HEK293 (cell line): ENCODE measurements around the gene LRRC4C.

Experiments used
- ZBTB7A ChIP-seq: fragments of 450-650 bp; formaldehyde crosslinking; IDR thresholded peaks from 2 replicates; pipeline ENCODE4 v1.5.1; 2016; ENCODE audit warnings: low read depth, missing biosample characterization, missing genetic modification characterization
- ZBTB8A ChIP-seq: fragments of 450-650 bp; formaldehyde crosslinking; IDR thresholded peaks from 2 replicates; pipeline ENCODE4 v1.5.1; 2016; ENCODE audit warnings: missing biosample characterization, missing genetic modification characterization
- ZFP3 ChIP-seq: fragments of 450-650 bp; formaldehyde crosslinking; IDR thresholded peaks from 2 replicates; pipeline ENCODE4 v1.5.1; 2016; ENCODE audit warnings: low read depth, missing biosample characterization, missing genetic modification characterization
- ZNF354C ChIP-seq: fragments of 450-650 bp; formaldehyde crosslinking; IDR thresholded peaks from 2 replicates; pipeline ENCODE4 v1.5.1; 2016; ENCODE audit warnings: missing biosample characterization, missing genetic modification characterization, low read depth, borderline replicate concordance
- ZNF660 ChIP-seq: fragments of 450-650 bp; IDR thresholded peaks from 2 replicates; pipeline ENCODE4 v1.5.1; 2018; ENCODE audit warnings: missing biosample characterization, mild to moderate bottlenecking, missing genetic modification characterization
- TF ChIP-seq, protein P1 (sequence below): fragments of 450-650 bp; formaldehyde crosslinking; IDR thresholded peaks from 2 replicates; pipeline ENCODE4 v1.5.1; 2017; ENCODE audit warnings: missing biosample characterization, missing genetic modification characterization
- TF ChIP-seq, protein P2 (sequence below): fragments of 450-650 bp; formaldehyde crosslinking; IDR thresholded peaks from 2 replicates; pipeline ENCODE4 v1.5.1; 2016; ENCODE audit warnings: missing biosample characterization, missing genetic modification characterization
- TF ChIP-seq, protein P3 (sequence below): fragments of 450-650 bp; formaldehyde crosslinking; optimal IDR thresholded peaks from 2 replicates; pipeline ENCODE3; 2016; ENCODE audit warnings: missing biosample characterization, mild to moderate bottlenecking, missing genetic modification characterization
- TF ChIP-seq, protein P4 (sequence below): fragments of 450-650 bp; formaldehyde crosslinking; conservative IDR thresholded peaks from 2 replicates; pipeline ENCODE4 v1.5.1; 2016; ENCODE audit warnings: low read depth, missing biosample characterization, missing genetic modification characterization
- TF ChIP-seq, protein P5 (sequence below): fragments of 450-650 bp; formaldehyde crosslinking; IDR thresholded peaks from 2 replicates; pipeline ENCODE4 v1.5.1; 2016; ENCODE audit warnings: missing biosample characterization, missing genetic modification characterization
- TF ChIP-seq, protein P6 (sequence below): sonication (generic); formaldehyde crosslinking; IDR thresholded peaks from 2 replicates; pipeline ENCODE4 v1.8.1; 2022; ENCODE audit warnings: mild to moderate bottlenecking, moderate library complexity, missing genetic modification reagents
- TF ChIP-seq, protein P7 (sequence below): fragments of 450-650 bp; formaldehyde crosslinking; IDR thresholded peaks from 2 replicates; pipeline ENCODE4 v1.5.1; 2017; ENCODE audit warnings: missing biosample characterization, missing genetic modification characterization

DNA sequence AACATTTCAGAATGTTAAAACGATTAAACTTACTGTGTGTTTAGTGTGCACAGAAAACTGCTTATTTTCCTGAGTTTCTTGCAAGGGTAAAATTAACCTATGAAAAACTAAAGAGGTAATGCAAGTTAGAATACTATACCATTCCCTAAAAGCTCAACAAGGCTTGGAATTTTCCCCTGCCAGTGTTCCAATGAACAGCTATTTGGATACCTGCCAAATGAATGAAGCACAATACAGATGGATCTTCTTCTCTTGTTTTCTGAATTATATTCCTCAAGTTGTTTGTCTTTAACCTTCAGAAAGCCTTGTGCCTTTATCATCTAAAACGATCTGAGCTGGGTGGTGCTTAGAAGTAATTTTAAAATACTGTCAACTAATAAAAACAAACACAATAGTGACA is 204.5 kb downstream of the LRRC4C start:
- TF ChIP-seq, protein P1, sequence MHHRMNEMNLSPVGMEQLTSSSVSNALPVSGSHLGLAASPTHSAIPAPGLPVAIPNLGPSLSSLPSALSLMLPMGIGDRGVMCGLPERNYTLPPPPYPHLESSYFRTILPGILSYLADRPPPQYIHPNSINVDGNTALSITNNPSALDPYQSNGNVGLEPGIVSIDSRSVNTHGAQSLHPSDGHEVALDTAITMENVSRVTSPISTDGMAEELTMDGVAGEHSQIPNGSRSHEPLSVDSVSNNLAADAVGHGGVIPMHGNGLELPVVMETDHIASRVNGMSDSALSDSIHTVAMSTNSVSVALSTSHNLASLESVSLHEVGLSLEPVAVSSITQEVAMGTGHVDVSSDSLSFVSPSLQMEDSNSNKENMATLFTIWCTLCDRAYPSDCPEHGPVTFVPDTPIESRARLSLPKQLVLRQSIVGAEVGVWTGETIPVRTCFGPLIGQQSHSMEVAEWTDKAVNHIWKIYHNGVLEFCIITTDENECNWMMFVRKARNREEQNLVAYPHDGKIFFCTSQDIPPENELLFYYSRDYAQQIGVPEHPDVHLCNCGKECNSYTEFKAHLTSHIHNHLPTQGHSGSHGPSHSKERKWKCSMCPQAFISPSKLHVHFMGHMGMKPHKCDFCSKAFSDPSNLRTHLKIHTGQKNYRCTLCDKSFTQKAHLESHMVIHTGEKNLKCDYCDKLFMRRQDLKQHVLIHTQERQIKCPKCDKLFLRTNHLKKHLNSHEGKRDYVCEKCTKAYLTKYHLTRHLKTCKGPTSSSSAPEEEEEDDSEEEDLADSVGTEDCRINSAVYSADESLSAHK (tag by site-specific recombination): no peak
- TF ChIP-seq, protein P2, sequence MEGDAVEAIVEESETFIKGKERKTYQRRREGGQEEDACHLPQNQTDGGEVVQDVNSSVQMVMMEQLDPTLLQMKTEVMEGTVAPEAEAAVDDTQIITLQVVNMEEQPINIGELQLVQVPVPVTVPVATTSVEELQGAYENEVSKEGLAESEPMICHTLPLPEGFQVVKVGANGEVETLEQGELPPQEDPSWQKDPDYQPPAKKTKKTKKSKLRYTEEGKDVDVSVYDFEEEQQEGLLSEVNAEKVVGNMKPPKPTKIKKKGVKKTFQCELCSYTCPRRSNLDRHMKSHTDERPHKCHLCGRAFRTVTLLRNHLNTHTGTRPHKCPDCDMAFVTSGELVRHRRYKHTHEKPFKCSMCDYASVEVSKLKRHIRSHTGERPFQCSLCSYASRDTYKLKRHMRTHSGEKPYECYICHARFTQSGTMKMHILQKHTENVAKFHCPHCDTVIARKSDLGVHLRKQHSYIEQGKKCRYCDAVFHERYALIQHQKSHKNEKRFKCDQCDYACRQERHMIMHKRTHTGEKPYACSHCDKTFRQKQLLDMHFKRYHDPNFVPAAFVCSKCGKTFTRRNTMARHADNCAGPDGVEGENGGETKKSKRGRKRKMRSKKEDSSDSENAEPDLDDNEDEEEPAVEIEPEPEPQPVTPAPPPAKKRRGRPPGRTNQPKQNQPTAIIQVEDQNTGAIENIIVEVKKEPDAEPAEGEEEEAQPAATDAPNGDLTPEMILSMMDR (tag by site-specific recombination): no peak
- TF ChIP-seq ZFP3 (tag by site-specific recombination): no peak
- TF ChIP-seq ZNF660 (tag by site-specific recombination): no peak
- TF ChIP-seq ZBTB8A: no peak
- TF ChIP-seq, protein P3, sequence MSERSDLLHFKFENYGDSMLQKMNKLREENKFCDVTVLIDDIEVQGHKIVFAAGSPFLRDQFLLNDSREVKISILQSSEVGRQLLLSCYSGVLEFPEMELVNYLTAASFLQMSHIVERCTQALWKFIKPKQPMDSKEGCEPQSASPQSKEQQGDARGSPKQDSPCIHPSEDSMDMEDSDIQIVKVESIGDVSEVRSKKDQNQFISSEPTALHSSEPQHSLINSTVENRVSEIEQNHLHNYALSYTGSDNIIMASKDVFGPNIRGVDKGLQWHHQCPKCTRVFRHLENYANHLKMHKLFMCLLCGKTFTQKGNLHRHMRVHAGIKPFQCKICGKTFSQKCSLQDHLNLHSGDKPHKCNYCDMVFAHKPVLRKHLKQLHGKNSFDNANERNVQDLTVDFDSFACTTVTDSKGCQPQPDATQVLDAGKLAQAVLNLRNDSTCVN: no peak
- no peak for TF ChIP-seq ZBTB7A (tag by site-specific recombination)
- no peak for TF ChIP-seq ZNF354C (tag by site-specific recombination)
- TF ChIP-seq, protein P4, sequence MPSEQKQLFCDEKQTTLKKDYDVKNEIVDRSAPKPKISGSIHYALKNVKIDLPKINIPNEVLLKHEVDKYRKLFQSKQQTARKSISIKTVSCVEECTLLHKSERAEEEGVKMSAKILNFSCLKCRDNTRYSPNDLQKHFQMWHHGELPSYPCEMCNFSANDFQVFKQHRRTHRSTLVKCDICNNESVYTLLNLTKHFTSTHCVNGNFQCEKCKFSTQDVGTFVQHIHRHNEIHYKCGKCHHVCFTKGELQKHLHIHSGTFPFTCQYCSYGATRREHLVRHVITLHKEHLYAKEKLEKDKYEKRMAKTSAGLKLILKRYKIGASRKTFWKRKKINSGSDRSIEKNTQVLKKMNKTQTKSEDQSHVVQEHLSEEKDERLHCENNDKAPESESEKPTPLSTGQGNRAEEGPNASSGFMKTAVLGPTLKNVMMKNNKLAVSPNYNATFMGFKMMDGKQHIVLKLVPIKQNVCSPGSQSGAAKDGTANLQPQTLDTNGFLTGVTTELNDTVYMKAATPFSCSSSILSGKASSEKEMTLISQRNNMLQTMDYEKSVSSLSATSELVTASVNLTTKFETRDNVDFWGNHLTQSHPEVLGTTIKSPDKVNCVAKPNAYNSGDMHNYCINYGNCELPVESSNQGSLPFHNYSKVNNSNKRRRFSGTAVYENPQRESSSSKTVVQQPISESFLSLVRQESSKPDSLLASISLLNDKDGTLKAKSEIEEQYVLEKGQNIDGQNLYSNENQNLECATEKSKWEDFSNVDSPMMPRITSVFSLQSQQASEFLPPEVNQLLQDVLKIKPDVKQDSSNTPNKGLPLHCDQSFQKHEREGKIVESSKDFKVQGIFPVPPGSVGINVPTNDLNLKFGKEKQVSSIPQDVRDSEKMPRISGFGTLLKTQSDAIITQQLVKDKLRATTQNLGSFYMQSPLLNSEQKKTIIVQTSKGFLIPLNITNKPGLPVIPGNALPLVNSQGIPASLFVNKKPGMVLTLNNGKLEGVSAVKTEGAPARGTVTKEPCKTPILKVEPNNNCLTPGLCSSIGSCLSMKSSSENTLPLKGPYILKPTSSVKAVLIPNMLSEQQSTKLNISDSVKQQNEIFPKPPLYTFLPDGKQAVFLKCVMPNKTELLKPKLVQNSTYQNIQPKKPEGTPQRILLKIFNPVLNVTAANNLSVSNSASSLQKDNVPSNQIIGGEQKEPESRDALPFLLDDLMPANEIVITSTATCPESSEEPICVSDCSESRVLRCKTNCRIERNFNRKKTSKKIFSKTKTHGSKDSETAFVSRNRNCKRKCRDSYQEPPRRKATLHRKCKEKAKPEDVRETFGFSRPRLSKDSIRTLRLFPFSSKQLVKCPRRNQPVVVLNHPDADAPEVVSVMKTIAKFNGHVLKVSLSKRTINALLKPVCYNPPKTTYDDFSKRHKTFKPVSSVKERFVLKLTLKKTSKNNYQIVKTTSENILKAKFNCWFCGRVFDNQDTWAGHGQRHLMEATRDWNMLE (tag by site-specific recombination): no peak
- TF ChIP-seq, protein P5, sequence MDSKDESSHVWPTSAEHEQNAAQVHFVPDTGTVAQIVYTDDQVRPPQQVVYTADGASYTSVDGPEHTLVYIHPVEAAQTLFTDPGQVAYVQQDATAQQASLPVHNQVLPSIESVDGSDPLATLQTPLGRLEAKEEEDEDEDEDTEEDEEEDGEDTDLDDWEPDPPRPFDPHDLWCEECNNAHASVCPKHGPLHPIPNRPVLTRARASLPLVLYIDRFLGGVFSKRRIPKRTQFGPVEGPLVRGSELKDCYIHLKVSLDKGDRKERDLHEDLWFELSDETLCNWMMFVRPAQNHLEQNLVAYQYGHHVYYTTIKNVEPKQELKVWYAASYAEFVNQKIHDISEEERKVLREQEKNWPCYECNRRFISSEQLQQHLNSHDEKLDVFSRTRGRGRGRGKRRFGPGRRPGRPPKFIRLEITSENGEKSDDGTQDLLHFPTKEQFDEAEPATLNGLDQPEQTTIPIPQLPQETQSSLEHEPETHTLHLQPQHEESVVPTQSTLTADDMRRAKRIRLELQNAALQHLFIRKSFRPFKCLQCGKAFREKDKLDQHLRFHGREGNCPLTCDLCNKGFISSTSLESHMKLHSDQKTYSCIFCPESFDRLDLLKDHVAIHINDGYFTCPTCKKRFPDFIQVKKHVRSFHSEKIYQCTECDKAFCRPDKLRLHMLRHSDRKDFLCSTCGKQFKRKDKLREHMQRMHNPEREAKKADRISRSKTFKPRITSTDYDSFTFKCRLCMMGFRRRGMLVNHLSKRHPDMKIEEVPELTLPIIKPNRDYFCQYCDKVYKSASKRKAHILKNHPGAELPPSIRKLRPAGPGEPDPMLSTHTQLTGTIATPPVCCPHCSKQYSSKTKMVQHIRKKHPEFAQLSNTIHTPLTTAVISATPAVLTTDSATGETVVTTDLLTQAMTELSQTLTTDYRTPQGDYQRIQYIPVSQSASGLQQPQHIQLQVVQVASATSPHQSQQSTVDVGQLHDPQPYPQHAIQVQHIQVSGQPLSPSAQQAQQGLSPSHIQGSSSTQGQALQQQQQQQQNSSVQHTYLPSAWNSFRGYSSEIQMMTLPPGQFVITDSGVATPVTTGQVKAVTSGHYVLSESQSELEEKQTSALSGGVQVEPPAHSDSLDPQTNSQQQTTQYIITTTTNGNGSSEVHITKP: no peak
- TF ChIP-seq, protein P6, sequence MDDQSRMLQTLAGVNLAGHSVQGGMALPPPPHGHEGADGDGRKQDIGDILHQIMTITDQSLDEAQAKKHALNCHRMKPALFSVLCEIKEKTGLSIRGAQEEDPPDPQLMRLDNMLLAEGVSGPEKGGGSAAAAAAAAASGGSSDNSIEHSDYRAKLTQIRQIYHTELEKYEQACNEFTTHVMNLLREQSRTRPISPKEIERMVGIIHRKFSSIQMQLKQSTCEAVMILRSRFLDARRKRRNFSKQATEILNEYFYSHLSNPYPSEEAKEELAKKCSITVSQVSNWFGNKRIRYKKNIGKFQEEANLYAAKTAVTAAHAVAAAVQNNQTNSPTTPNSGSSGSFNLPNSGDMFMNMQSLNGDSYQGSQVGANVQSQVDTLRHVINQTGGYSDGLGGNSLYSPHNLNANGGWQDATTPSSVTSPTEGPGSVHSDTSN: no peak
- TF ChIP-seq, protein P7, sequence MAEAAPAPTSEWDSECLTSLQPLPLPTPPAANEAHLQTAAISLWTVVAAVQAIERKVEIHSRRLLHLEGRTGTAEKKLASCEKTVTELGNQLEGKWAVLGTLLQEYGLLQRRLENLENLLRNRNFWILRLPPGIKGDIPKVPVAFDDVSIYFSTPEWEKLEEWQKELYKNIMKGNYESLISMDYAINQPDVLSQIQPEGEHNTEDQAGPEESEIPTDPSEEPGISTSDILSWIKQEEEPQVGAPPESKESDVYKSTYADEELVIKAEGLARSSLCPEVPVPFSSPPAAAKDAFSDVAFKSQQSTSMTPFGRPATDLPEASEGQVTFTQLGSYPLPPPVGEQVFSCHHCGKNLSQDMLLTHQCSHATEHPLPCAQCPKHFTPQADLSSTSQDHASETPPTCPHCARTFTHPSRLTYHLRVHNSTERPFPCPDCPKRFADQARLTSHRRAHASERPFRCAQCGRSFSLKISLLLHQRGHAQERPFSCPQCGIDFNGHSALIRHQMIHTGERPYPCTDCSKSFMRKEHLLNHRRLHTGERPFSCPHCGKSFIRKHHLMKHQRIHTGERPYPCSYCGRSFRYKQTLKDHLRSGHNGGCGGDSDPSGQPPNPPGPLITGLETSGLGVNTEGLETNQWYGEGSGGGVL (tag by site-specific recombination): no peak
